Neural progenitor cell (in vitro differentiated cells): ENCODE data around the gene SNX17. TPM values are rescaled to one million over a fixed set of nuclear protein-coding genes. Genes with fewer than 3 reads are reported as not detected.

Experiments used
- DNase-seq: peaks from one replicate; pipeline ENCODE4 v3.0.0-alpha.2; 2016; ENCODE audit warnings: low spot score
- H2AFZ ChIP-seq: fragments of 200-600 bp; sonication (generic); replicated peaks from 2 replicates; pipeline ENCODE4 v1.6.1; 2016; ENCODE audit warnings: antibody characterized with exemption
- H3F3A ChIP-seq: fragments of 200-600 bp; sonication (generic); 2 replicates; pipeline ENCODE4 v1.6.1; 2016; ENCODE audit warnings: antibody characterized with exemption, low read depth
- H3K27ac ChIP-seq: fragments of 200-600 bp; sonication (generic); 2 replicates; pipeline ENCODE4 v1.5.1; 2016; ENCODE audit warnings: mild to moderate bottlenecking
- H3K27me3 ChIP-seq: fragments of 200-600 bp; sonication (generic); 2 replicates; pipeline ENCODE4 v1.6.1; 2016; ENCODE audit warnings: mild to moderate bottlenecking, moderate library complexity
- H3K36me3 ChIP-seq: fragments of 200-600 bp; sonication (generic); 2 replicates; pipeline ENCODE4 v1.5.1; 2016
- H3K4me1 ChIP-seq: fragments of 200-600 bp; sonication (generic); 2 replicates; pipeline ENCODE4 v1.6.1; 2016; ENCODE audit warnings: mixed run types
- H3K4me2 ChIP-seq: fragments of 200-600 bp; sonication (generic); 2 replicates; pipeline ENCODE4 v1.6.1; 2016
- H3K4me3 ChIP-seq: fragments of 200-600 bp; sonication (generic); 2 replicates; pipeline ENCODE4 v1.5.1; 2016
- H3K79me2 ChIP-seq: fragments of 200-600 bp; sonication (generic); 2 replicates; pipeline ENCODE4 v1.6.1; 2016; ENCODE audit warnings: low read depth
- H3K9ac ChIP-seq: fragments of 200-600 bp; sonication (generic); 2 replicates; pipeline ENCODE4 v1.6.1; 2016
- H3K9me3 ChIP-seq: fragments of 200-600 bp; sonication (generic); 2 replicates; pipeline ENCODE4 v1.5.1; 2016; ENCODE audit warnings: low read depth
- H4K20me1 ChIP-seq: fragments of 200-600 bp; sonication (generic); 2 replicates; pipeline ENCODE4 v1.6.1; 2016; ENCODE audit warnings: low read depth
- H3K27ac Mint-ChIP-seq: 3 replicates; pipeline ENCODE4 v1.8.0; 2021; ENCODE audit warnings: mixed read lengths
- H3K27me3 Mint-ChIP-seq: 2 replicates; pipeline ENCODE4 v1.8.0; 2022; ENCODE audit warnings: low read depth, mild to moderate bottlenecking, inconsistent platforms, moderate library complexity, mixed read lengths; ENCODE audit not compliant: insufficient read depth
- H3K36me3 Mint-ChIP-seq: 3 replicates; pipeline ENCODE4 v1.8.0; 2021; ENCODE audit warnings: mixed read lengths
- H3K4me1 Mint-ChIP-seq: 3 replicates; pipeline ENCODE4 v1.8.0; 2021; ENCODE audit warnings: mixed read lengths
- H3K4me3 Mint-ChIP-seq: 3 replicates; pipeline ENCODE4 v1.8.0; 2021; ENCODE audit warnings: mild to moderate bottlenecking, moderate library complexity, mixed read lengths
- H3K9me3 Mint-ChIP-seq: 3 replicates; pipeline ENCODE4 v1.8.0; 2020; ENCODE audit warnings: mixed read lengths
- CTCF ChIP-seq: fragments of 200-600 bp; sonication (generic); IDR thresholded peaks from 2 replicates; pipeline ENCODE4 v1.5.1; 2017; ENCODE audit warnings: antibody characterized with exemption, mild to moderate bottlenecking
- EZH2 ChIP-seq: fragments of 200-600 bp; sonication (generic); IDR thresholded peaks from 2 replicates; pipeline ENCODE4 v1.6.1; 2017; ENCODE audit warnings: antibody characterized with exemption, mild to moderate bottlenecking, moderate library complexity
- EZH2phosphoT487 ChIP-seq: fragments of 200-600 bp; sonication (generic); IDR thresholded peaks from 2 replicates; pipeline ENCODE4 v1.6.1; 2017; ENCODE audit warnings: antibody characterized with exemption
- total RNA-seq: library from RNA; depleted of rRNA; stranded (reverse); fragments of >200 nt; gene quantifications from 2 replicates; pipeline ENCODE4 v1.2.3, GENCODE V29; 2015; ENCODE audit warnings: low replicate concordance

SNX17 gene
- total RNA-seq, 1 donor from 2014 or later = 65.2 TPM

DNA sequence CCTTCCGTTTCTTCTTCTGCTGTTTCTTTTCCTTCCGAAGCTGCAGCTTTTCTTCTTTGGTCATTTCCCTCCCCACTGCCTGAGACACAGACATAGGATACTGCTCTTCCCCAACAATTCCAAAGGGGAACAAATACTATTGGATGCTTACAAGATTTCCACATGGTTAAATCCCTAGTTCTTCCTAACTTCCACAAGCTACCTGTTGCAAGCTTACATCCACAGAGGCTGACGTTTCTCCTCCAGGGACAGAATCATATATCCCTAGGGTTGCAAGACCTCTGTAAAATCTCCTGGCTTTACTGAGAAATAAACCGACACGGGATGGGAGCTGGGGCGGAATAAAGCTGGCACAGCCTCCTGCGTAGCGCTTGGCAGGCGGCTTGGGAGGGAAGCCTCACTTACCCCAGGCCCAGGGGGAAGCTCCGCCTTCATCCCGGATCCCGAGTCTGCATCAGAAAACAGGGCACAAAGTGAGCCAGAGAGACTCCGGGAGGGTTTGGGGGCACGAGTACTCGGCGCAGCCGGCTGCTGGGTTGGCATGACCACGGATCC lies 868 bp upstream of the SNX17 start:
- Mint-ChIP-seq H3K27me3 (peaks cover 6% of the 10 kb centered on the region), H3K4me1 (peaks cover 19% of the 10 kb centered on the region), H3K36me3 (peaks cover 31% of the 10 kb centered on the region), H3K27ac (peak overlapping the region; percentile 72), H3K4me3 (peak overlapping the region; percentile 99), H3K9me3 (no peaks in the 10 kb centered on the region)
- Histone ChIP-seq H3F3A (peaks cover 14% of the 10 kb centered on the region), H4K20me1 (peaks cover 23% of the 10 kb centered on the region), H3K9ac (peak overlapping the region; percentile 66), H2AFZ (peak overlapping the region; percentile 75), H3K27me3 (no peaks in the 10 kb centered on the region), H3K4me1 (peaks cover 11% of the 10 kb centered on the region), H3K4me3 (peak overlapping the region; percentile 84), H3K79me2 (peaks cover 48% of the 10 kb centered on the region), H3K9me3 (no peaks in the 10 kb centered on the region), H3K27ac (no peak overlapping the region), H3K4me2 (peak overlapping the region; percentile 97), H3K36me3 (peaks cover 4% of the 10 kb centered on the region)
- TF ChIP-seq EZH2 = no peak
- TF ChIP-seq EZH2phosphoT487 = no peak
- TF ChIP-seq CTCF = no peak
- no peak for DNase-seq

GRCh38 chr2:27370816-27371620 lies 602 bp downstream of the SNX17 start:
- peaks cover 12% of the 10 kb centered on the region for H3F3A ChIP-seq
- Mint-ChIP-seq H3K27ac (peak overlapping the region; percentile 94), H3K36me3 (peaks cover 33% of the 10 kb centered on the region), H3K4me3 (peak overlapping the region; percentile 99), H3K4me1 (peaks cover 19% of the 10 kb centered on the region), H3K9me3 (no peaks in the 10 kb centered on the region), H3K27me3 (peaks cover 6% of the 10 kb centered on the region)
- peaks cover 4% of the 10 kb centered on the region for H3K36me3 ChIP-seq
- no peaks in the 10 kb centered on the region for H3K9me3 ChIP-seq
- no peak for DNase-seq
- no peak for TF ChIP-seq CTCF
- no peak for TF ChIP-seq EZH2phosphoT487
- no peak for TF ChIP-seq EZH2
- H4K20me1 ChIP-seq = peaks cover 23% of the 10 kb centered on the region
- peaks cover 11% of the 10 kb centered on the region for H3K4me1 ChIP-seq
- H3K4me3 ChIP-seq = peak overlapping the region; percentile 84
- peak overlapping the region; percentile 37 for H2AFZ ChIP-seq
- H3K27me3 ChIP-seq = no peaks in the 10 kb centered on the region
- H3K9ac ChIP-seq = peak overlapping the region; percentile 95
- H3K4me2 ChIP-seq = peak overlapping the region; percentile 78
- peaks cover 48% of the 10 kb centered on the region for H3K79me2 ChIP-seq
- no peak overlapping the region for H3K27ac ChIP-seq

GRCh38 chr2:27372937-27373336 lies 2.5 kb downstream of the SNX17 start:
- no peaks in the 10 kb centered on the region for H3K9me3 ChIP-seq
- no peak for DNase-seq
- peaks cover 22% of the 10 kb centered on the region for H3F3A ChIP-seq
- Mint-ChIP-seq H3K9me3 (no peaks in the 10 kb centered on the region), H3K4me1 (peaks cover 22% of the 10 kb centered on the region), H3K27ac (no peak overlapping the region), H3K36me3 (peaks cover 29% of the 10 kb centered on the region), H3K27me3 (peaks cover 12% of the 10 kb centered on the region), H3K4me3 (peak overlapping the region; percentile 35)
- no peak for TF ChIP-seq EZH2phosphoT487
- no peak for TF ChIP-seq CTCF
- TF ChIP-seq EZH2 = no peak
- no peak overlapping the region for H3K27ac ChIP-seq
- H3K4me3 ChIP-seq = no peak overlapping the region
- no peak overlapping the region for H3K9ac ChIP-seq
- peaks cover 45% of the 10 kb centered on the region for H3K79me2 ChIP-seq
- peaks cover 23% of the 10 kb centered on the region for H4K20me1 ChIP-seq
- H3K36me3 ChIP-seq = peaks cover 4% of the 10 kb centered on the region
- H3K27me3 ChIP-seq = no peaks in the 10 kb centered on the region
- no peak overlapping the region for H3K4me2 ChIP-seq
- H2AFZ ChIP-seq = no peak overlapping the region
- peaks cover 11% of the 10 kb centered on the region for H3K4me1 ChIP-seq
